WTC11 (cell line): ENCODE results near the gene UBAC2. TPM values are rescaled to one million over a fixed set of nuclear protein-coding genes. Genes with fewer than 3 reads are reported as not detected.
A peak's percentile ranks its signal among the peaks of the same experiment; 100 is the strongest.

Experiments used
- ATAC-seq: fragments of 200-7000 bp; cut with Tn5 transposase; 2 replicates; pipeline ENCODE4 v1.10.0; 2021; ENCODE audit warnings: mild to moderate bottlenecking, moderate library complexity
- CTCF ChIA-PET: fragments of 300-600 bp; sonication (Branson Sonifier 250); formaldehyde crosslinking; loops from one replicate; lab custom pipeline; 2021; ENCODE audit warnings: antibody characterized with exemption; lab: Charles Lee
- POLR2A ChIA-PET: fragments of 350-600 bp; sonication (Branson Sonifier 250); formaldehyde crosslinking; loops from one replicate; lab custom pipeline; 2021; ENCODE audit warnings: antibody characterized with exemption; lab: Charles Lee
- DNase-seq: peaks from one replicate; pipeline ENCODE4 v3.0.0; 2021; ENCODE audit warnings: low spot score
- H3K27ac Mint-ChIP-seq: 2 replicates; pipeline ENCODE4 v1.8.0; 2021; ENCODE audit warnings: mixed read lengths
- H3K27me3 Mint-ChIP-seq: 2 replicates; pipeline ENCODE4 v1.8.0; 2021; ENCODE audit warnings: low read depth, mild to moderate bottlenecking, moderate library complexity, mixed read lengths
- H3K36me3 Mint-ChIP-seq: 2 replicates; pipeline ENCODE4 v1.8.0; 2021; ENCODE audit warnings: mixed read lengths
- H3K4me1 Mint-ChIP-seq: 2 replicates; pipeline ENCODE4 v1.8.0; 2022; ENCODE audit warnings: mixed read lengths
- H3K4me3 Mint-ChIP-seq: 2 replicates; pipeline ENCODE4 v1.8.0; 2021; ENCODE audit warnings: mild to moderate bottlenecking, moderate library complexity, mixed read lengths
- H3K9me3 Mint-ChIP-seq: 2 replicates; pipeline ENCODE4 v1.8.0; 2021; ENCODE audit warnings: mixed read lengths
- CBFB ChIP-seq: sonication (generic); formaldehyde crosslinking; IDR thresholded peaks from 2 replicates; pipeline ENCODE4 v1.8.1; 2022; ENCODE audit warnings: mild to moderate bottlenecking, low read depth, missing genetic modification reagents
- EMX1 ChIP-seq: fragments of 250-450 bp; sonication (Bioruptor Pico); IDR thresholded peaks from 2 replicates; pipeline ENCODE4 v1.8.0; 2021; ENCODE audit warnings: mild to moderate bottlenecking
- ETV6 ChIP-seq: sonication (generic); formaldehyde crosslinking; IDR thresholded peaks from 2 replicates; pipeline ENCODE4 v1.8.1; 2022; ENCODE audit warnings: mild to moderate bottlenecking, missing genetic modification reagents
- MYBL2 ChIP-seq: sonication (generic); formaldehyde crosslinking; IDR thresholded peaks from 2 replicates; pipeline ENCODE4 v1.8.1; 2023; ENCODE audit warnings: mild to moderate bottlenecking, moderate library complexity, missing genetic modification reagents
- NFATC4 ChIP-seq: fragments of 250-450 bp; sonication (Bioruptor Pico); IDR thresholded peaks from 2 replicates; pipeline ENCODE4 v1.9.0; 2021; ENCODE audit warnings: mild to moderate bottlenecking
- NFE2L1 ChIP-seq: sonication (generic); formaldehyde crosslinking; IDR thresholded peaks from 2 replicates; pipeline ENCODE4 v1.8.1; 2023; ENCODE audit warnings: missing genetic modification reagents
- OVOL2 ChIP-seq: fragments of 250-450 bp; sonication (Bioruptor Pico); IDR thresholded peaks from 2 replicates; pipeline ENCODE4 v1.9.0; 2021; ENCODE audit warnings: mild to moderate bottlenecking, borderline replicate concordance
- RORB ChIP-seq: fragments of 250-450 bp; sonication (Bioruptor Pico); IDR thresholded peaks from 2 replicates; pipeline ENCODE4 v1.9.0; 2021; ENCODE audit warnings: mild to moderate bottlenecking
- STAT6 ChIP-seq: sonication (generic); formaldehyde crosslinking; conservative IDR thresholded peaks from 2 replicates; pipeline ENCODE4 v1.8.1; 2023; ENCODE audit warnings: mild to moderate bottlenecking, low read depth, missing genetic modification reagents, moderate library complexity
- TCF7 ChIP-seq: sonication (generic); formaldehyde crosslinking; IDR thresholded peaks from 2 replicates; pipeline ENCODE4 v1.8.0; 2022; ENCODE audit warnings: mild to moderate bottlenecking, low read depth, missing genetic modification reagents, moderate library complexity
- TEAD1 ChIP-seq: sonication (generic); formaldehyde crosslinking; IDR thresholded peaks from 2 replicates; pipeline ENCODE4 v1.8.0; 2022; ENCODE audit warnings: mild to moderate bottlenecking, missing genetic modification reagents
- TEAD4 ChIP-seq: sonication (generic); formaldehyde crosslinking; IDR thresholded peaks from 2 replicates; pipeline ENCODE4 v1.8.0; 2022; ENCODE audit warnings: mild to moderate bottlenecking, missing genetic modification reagents
- ZBTB43 ChIP-seq: sonication (generic); formaldehyde crosslinking; IDR thresholded peaks from 2 replicates; pipeline ENCODE4 v1.8.1; 2023; ENCODE audit warnings: mild to moderate bottlenecking, missing genetic modification reagents
- ZNF219 ChIP-seq: sonication (generic); formaldehyde crosslinking; IDR thresholded peaks from 2 replicates; pipeline ENCODE4 v1.8.0; 2023; ENCODE audit warnings: missing genetic modification reagents, mild to moderate bottlenecking, borderline replicate concordance
- ZNF423 ChIP-seq: fragments of 250-450 bp; sonication (Bioruptor Pico); IDR thresholded peaks from 2 replicates; pipeline ENCODE4 v2.1.2; 2022; ENCODE audit warnings: mild to moderate bottlenecking, moderate library complexity
- ZNF671 ChIP-seq: fragments of 250-450 bp; sonication (Bioruptor Pico); IDR thresholded peaks from 2 replicates; pipeline ENCODE4 v1.8.0; 2021; ENCODE audit warnings: mild to moderate bottlenecking
- total RNA-seq: library from RNA; stranded (reverse); gene quantifications from 3 replicates; pipeline ENCODE4 v1.2.3, GENCODE V29; 2021
- TF ChIP-seq, protein P1 (sequence below): fragments of 200-600 bp; IDR thresholded peaks from 2 replicates; pipeline ENCODE4 v1.8.0; 2022; ENCODE audit warnings: antibody characterized with exemption
- TF ChIP-seq, protein P2 (sequence below): sonication (generic); formaldehyde crosslinking; IDR thresholded peaks from 2 replicates; pipeline ENCODE4 v1.8.1; 2023; ENCODE audit warnings: mild to moderate bottlenecking, missing genetic modification reagents, moderate library complexity
- TF ChIP-seq, protein P3 (sequence below): sonication (generic); formaldehyde crosslinking; IDR thresholded peaks from 2 replicates; pipeline ENCODE4 v1.8.0; 2022; ENCODE audit warnings: mild to moderate bottlenecking, missing genetic modification reagents
- TF ChIP-seq, protein P4 (sequence below): fragments of 250-450 bp; sonication (Bioruptor Pico); IDR thresholded peaks from 2 replicates; pipeline ENCODE4 v1.9.0; 2021; ENCODE audit warnings: moderate library complexity, mild to moderate bottlenecking, inconsistent platforms, borderline replicate concordance

The UBAC2 gene
- total RNA-seq, 1 experiment from 2014 or later = 64.7 TPM

DNA sequence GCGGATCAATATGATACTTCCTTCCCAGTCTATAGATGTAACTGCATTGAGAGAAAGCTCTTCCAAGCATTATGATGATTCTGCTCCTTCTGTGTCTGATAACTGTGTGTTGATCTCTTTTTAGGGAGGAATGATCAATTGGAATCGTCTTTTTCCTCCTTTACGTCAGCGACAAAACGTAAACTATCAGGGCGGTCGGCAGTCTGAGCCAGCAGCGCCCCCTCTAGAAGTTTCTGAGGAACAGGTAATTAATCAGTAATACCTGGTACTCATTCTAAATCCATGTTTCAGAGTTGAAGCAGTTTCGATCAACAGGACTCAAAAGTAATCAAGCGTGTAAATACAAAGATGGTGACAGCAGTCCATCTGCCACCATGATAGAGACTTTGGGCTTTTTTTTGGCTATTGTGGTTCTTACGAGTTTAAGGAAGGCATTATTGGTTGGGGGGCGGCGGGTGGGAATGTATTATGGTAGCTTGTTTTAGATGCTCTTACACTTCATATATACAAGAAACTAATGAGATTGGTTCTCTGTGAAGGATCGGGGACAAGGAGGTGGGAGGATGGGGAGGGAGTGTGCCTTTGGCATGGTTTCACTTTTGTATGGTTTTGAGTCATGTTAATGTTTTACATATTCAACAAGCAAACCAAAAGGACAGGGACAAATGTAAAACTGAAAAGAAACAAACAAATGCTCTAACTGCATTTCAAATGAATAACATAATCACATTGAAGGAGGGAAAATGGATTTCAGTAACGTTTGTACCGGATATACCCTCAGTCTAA lies 167.2 kb downstream of the UBAC2 start:
- no peaks in the 10 kb centered on the region for H3K9me3 Mint-ChIP-seq
- peaks cover 9% of the 10 kb centered on the region for H3K4me1 Mint-ChIP-seq
- peaks cover 11% of the 10 kb centered on the region for H3K36me3 Mint-ChIP-seq
- TF ChIP-seq ZNF219 (CRISPR knock-in tag) (no peak), ZBTB43 (no peak), MYBL2 (CRISPR knock-in tag) (no peak), STAT6 (no peak), ZNF671 (CRISPR knock-in tag) (no peak), ETV6 (CRISPR knock-in tag) (no peak), RORB (CRISPR knock-in tag) (no peak), EMX1 (no peak), OVOL2 (no peak), TEAD1 (CRISPR knock-in tag) (no peak), TEAD4 (no peak), NFATC4 (CRISPR knock-in tag) (no peak), CBFB (CRISPR knock-in tag) (no peak), ZNF423 (no peak), NFE2L1 (CRISPR knock-in tag) (no peak), TCF7 (CRISPR knock-in tag) (no peak)
- TF ChIP-seq, protein P1, sequence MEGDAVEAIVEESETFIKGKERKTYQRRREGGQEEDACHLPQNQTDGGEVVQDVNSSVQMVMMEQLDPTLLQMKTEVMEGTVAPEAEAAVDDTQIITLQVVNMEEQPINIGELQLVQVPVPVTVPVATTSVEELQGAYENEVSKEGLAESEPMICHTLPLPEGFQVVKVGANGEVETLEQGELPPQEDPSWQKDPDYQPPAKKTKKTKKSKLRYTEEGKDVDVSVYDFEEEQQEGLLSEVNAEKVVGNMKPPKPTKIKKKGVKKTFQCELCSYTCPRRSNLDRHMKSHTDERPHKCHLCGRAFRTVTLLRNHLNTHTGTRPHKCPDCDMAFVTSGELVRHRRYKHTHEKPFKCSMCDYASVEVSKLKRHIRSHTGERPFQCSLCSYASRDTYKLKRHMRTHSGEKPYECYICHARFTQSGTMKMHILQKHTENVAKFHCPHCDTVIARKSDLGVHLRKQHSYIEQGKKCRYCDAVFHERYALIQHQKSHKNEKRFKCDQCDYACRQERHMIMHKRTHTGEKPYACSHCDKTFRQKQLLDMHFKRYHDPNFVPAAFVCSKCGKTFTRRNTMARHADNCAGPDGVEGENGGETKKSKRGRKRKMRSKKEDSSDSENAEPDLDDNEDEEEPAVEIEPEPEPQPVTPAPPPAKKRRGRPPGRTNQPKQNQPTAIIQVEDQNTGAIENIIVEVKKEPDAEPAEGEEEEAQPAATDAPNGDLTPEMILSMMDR = no peak
- TF ChIP-seq, protein P2, sequence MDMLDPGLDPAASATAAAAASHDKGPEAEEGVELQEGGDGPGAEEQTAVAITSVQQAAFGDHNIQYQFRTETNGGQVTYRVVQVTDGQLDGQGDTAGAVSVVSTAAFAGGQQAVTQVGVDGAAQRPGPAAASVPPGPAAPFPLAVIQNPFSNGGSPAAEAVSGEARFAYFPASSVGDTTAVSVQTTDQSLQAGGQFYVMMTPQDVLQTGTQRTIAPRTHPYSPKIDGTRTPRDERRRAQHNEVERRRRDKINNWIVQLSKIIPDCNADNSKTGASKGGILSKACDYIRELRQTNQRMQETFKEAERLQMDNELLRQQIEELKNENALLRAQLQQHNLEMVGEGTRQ (CRISPR knock-in tag) = no peak
- TF ChIP-seq, protein P3, sequence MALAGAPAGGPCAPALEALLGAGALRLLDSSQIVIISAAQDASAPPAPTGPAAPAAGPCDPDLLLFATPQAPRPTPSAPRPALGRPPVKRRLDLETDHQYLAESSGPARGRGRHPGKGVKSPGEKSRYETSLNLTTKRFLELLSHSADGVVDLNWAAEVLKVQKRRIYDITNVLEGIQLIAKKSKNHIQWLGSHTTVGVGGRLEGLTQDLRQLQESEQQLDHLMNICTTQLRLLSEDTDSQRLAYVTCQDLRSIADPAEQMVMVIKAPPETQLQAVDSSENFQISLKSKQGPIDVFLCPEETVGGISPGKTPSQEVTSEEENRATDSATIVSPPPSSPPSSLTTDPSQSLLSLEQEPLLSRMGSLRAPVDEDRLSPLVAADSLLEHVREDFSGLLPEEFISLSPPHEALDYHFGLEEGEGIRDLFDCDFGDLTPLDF = no peak
- TF ChIP-seq, protein P4, sequence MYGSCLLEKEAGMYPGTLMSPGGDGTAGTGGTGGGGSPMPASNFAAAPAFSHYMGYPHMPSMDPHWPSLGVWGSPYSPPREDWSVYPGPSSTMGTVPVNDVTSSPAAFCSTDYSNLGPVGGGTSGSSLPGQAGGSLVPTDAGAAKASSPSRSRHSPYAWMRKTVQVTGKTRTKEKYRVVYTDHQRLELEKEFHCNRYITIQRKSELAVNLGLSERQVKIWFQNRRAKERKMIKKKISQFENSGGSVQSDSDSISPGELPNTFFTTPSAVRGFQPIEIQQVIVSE (CRISPR knock-in tag) = no peak
- peak overlapping the region; percentile 43; the same call in 1 of the 2 replicates for H3K27ac Mint-ChIP-seq
- H3K4me3 Mint-ChIP-seq = no peak overlapping the region
- CTCF ChIA-PET = interaction anchor here (0.5 to 1.1 kb wide), 3 partner anchors 85 to 191 kb away, joined by 4 to 5 read pairs (median 4); no protein-coding TSS in a partner anchor
- ATAC-seq (peak; percentile 85), DNase-seq (no peak)
- no peaks in the 10 kb centered on the region for H3K27me3 Mint-ChIP-seq
- POLR2A ChIA-PET = no interaction called here
